NCI-H2107 treated with DMSO at 0.1 percent for 48 hours (cell line): ENCODE data around the gene GALK1.

ENCODE experiments used
- DNase-seq: peaks from one replicate; lab custom pipeline; 2025; ENCODE audit not compliant: unreplicated experiment; lab: John Stamatoyannopoulos, UW

Gene GALK1

DNA sequence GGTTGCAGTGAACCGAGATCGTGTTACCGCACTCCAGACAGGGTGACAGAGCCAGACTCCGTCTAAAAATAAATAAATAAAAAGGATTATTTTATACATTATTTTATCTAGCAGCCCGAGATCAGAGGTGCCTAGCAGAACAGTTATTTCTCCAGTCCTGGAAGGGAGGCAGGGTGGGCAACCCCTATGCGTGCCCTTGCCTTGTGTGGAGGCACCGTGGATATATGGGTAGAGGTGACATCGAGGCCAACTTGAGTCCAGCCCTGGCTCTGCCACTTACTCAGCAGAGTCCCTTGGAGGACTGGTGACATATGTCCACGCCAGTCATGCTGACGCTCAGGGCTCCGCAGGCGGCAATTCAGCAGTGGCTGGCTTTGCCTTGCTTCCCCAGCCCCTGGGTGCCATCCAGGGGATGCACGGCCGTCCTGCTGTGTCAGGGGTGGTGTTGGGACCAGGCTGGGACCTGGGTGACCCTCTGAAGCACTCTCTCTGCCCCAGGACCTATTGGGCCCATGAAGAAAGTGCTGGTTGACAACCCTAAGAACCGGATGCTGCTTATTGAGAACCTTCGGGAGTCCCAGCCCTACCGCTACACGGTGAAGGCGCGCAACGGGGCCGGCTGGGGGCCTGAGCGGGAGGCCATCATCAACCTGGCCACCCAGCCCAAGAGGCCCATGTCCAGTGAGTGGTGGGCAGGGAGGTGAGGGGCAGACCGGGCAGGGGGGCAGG is 13.2 kb downstream of the GALK1 start:
- DNase-seq: no peak

- no peak for DNase-seq
These were observed 14.2 kb downstream of the GALK1 start for GRCh38 chr17:75750661-75751423.

DNA sequence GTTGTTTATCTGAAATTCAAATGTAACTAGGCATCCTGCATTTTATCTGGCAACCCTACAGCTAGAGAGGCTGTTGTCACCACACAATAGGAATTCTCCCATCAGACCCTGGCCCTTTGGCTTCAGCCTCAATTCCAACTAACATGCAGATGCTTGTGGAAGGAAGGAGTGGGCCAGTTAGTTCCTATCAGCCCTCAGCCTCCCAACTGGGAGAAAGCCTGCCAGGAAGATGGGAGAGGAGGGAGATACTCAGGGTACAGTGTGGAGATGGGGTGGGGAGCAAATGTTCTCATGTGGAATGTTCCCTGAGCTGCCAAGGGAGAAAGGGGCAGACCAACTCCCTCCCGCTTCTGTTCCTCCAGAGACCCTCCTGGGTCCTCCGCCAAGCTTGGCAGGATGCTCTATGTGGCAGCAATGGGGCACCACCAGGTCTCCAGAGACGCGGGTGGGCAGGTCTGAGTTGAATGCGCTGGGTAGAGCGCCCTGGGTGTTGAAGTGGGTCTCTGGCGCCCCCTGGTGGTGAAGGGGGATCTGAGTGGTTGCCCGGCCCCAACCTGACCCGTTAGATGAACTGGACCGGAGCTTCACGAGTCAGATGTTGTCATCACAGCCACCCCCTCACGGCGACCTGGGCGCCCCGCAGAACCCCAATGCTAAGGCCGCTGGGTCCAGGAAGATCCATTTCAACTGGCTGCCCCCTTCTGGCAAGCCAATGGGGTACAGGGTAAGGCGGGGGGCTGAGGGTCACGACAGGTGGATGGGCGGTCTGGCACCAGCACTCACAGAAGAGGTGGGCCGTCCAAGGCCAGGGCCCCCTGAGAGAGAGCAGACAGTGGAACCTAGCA is 15.2 kb downstream of the GALK1 start:
- peak; percentile 15 for DNase-seq

GRCh38 chr17:75748706-75749105 is 16.3 kb downstream of the GALK1 start:
- DNase-seq: no peak

- no peak for DNase-seq
These were observed 21.3 kb downstream of the GALK1 start for GRCh38 chr17:75743625-75744206.

- no peak for DNase-seq
These were observed 22.7 kb downstream of the GALK1 start for GRCh38 chr17:75742337-75742736.

DNA sequence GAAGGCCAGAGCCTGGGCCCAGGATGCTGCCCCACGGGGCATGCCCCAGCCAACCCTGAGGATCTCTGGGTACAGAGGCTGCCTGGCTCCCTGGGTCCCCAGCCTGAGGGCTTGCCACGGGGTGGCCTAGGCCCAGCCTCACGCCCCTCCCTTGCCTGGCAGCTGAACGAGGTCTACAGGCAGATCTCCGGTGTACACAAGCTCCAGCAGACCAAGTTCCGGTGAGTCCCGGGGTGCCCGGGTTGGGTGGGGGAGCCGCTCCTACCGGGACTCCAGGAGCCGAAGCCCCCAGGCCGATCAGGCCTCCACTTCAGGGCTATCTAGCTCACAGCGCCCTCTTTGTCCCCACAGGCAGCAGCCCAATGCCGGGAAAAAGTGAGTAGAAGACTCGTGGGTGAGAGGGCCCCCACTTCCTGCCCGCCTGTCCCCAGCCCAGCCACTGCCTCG is 24.3 kb downstream of the GALK1 start:
- no peak for DNase-seq

DNA sequence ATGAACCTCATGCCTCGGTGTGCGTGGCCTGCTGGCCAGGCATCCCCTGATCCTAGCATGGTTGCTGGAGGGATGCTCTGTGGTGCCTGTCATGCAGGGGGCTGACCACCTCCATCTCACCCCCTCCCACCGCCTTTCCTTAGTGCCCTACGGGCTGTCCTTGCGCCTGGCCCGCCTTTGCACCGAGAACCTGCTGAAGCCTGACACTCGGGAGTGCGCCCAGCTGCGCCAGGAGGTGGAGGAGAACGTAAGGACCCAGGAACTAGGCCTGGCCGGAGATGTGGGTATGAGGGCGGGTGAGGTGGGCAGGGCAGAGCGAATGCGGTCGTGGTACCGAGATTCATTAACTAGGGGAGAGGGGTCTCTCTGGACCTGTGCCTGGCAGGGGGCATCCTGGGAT is 24.8 kb downstream of the GALK1 start:
- no peak for DNase-seq

GRCh38 chr17:75739801-75740200 is 25.2 kb downstream of the GALK1 start:
- DNase-seq: no peak

DNA sequence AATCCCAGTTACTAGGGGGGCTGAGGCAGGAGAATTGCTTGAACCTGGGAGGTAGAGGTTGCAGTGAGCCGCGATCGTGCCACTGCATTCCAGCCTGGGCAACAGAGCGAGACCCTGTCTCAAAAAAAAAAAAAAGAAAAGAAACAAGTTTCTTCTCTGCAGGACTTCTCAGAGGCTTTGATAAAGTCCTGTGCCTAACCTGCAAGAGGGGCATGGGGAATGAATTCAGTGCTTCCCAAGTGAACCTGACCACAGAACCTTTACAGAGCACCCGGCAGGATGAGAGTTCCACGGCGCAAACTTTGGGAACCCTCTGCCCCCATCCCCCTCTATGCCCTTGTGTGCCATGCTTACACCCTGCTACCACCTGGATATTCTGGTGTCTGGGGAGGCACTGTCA is 25.8 kb downstream of the GALK1 start:
- no peak for DNase-seq

- DNase-seq: no peak
These were observed 26.7 kb downstream of the GALK1 start for GRCh38 chr17:75738218-75738802.

GRCh38 chr17:75737133-75737962 is 27.6 kb downstream of the GALK1 start:
- no peak for DNase-seq

DNA sequence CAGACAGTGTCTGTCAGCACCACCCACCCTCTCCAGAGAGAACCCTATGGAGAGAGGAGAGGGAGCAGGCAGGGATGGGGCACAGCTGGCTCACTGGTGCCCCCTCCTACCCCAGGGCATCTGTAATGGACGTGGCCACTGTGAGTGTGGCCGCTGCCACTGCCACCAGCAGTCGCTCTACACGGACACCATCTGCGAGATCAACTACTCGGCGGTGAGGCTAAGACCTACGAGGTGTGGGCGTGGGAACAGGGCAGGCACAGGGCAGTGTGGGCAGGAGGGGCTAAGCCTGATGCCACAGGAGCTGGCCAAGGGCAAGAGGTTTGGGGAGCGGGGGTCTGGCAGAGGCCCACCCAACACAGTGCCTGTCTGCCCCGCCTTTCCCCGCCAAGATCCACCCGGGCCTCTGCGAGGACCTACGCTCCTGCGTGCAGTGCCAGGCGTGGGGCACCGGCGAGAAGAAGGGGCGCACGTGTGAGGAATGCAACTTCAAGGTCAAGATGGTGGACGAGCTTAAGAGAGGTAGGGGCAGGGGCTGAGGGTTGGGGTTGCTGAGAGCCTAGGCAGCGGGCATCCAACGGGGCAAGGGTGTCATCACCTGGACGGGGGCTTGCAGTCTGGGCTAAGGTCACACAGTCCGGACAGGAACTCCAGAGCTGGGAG is 28.7 kb downstream of the GALK1 start:
- DNase-seq: no peak

- DNase-seq: no peak
These were observed 30.2 kb downstream of the GALK1 start for GRCh38 chr17:75734674-75735294.

DNA sequence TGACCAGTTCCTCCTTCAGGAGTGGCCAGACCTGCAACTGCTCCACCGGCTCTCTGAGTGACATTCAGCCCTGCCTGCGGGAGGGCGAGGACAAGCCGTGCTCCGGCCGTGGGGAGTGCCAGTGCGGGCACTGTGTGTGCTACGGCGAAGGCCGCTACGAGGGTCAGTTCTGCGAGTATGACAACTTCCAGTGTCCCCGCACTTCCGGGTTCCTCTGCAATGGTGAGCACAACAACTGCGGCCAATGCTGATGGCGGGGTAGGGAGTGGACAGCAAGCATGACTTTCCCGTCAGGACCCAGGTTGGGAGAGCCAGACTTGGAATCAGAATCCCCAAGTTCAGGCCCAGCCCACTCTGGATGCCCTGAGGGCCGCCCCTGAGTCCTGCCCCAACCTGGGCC is 31.5 kb downstream of the GALK1 start:
- no peak for DNase-seq

- DNase-seq: no peak
These were observed 33.1 kb downstream of the GALK1 start for GRCh38 chr17:75731716-75732498.

GRCh38 chr17:75731086-75731715 is 33.8 kb downstream of the GALK1 start:
- DNase-seq: no peak

DNA sequence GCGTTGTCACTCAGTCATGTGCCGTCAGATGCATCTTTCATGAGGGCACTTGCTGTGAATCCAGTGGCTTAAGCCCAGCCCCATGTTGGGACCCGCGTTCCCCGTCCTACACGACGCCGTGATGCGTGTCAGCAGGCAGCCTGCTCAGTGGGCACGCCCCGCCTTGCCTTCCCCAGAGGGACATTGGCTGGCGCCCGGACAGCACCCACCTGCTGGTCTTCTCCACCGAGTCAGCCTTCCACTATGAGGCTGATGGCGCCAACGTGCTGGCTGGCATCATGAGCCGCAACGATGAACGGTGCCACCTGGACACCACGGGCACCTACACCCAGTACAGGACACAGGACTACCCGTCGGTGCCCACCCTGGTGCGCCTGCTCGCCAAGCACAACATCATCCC is 34.9 kb downstream of the GALK1 start:
- no peak for DNase-seq
